IPS-18a (cell line): Measurements from ENCODE around the gene EFNA2.
"Not testable (repeated sequence)": the region's sequence is repeated elsewhere in the genome, so short reads cannot be mapped to it uniquely, and the experiment has no call there.

Source experiments
- H3K27ac ChIP-seq: one replicate; pipeline ENCODE4 v1.5.1; 2013; ENCODE audit warnings: low read length
- H3K27me3 ChIP-seq: one replicate; pipeline ENCODE4 v1.6.1; 2013; ENCODE audit warnings: mild to moderate bottlenecking, low read length; ENCODE audit not compliant: control insufficient read depth, insufficient read depth
- H3K36me3 ChIP-seq: one replicate; pipeline ENCODE4 v1.6.1; 2013; ENCODE audit warnings: low read depth, low read length; ENCODE audit not compliant: control insufficient read depth
- H3K4me1 ChIP-seq: one replicate; pipeline ENCODE4 v1.6.1; 2013; ENCODE audit warnings: low read depth, low read length; ENCODE audit not compliant: control insufficient read depth
- H3K4me3 ChIP-seq: one replicate; pipeline ENCODE4 v1.5.1; 2013; ENCODE audit warnings: low read length
- H3K9ac ChIP-seq: one replicate; pipeline ENCODE4 v1.6.1; 2013; ENCODE audit warnings: mild to moderate bottlenecking, low read length, moderate library complexity
- H3K9me3 ChIP-seq: one replicate; pipeline ENCODE4 v1.6.1; 2013; ENCODE audit warnings: low read depth, low read length; ENCODE audit not compliant: control insufficient read depth

Gene EFNA2

GRCh38 chr19:1327125-1327524 is 41.5 kb downstream of the EFNA2 start:
- H3K4me3 ChIP-seq = no peak overlapping the region
- H3K27ac ChIP-seq = no peak overlapping the region
- peaks cover 9% of the 10 kb centered on the region for H3K27me3 ChIP-seq
- H3K4me1 ChIP-seq = peaks cover 5% of the 10 kb centered on the region
- no peaks in the 10 kb centered on the region for H3K9me3 ChIP-seq
- no peaks in the 10 kb centered on the region for H3K36me3 ChIP-seq
- H3K9ac ChIP-seq = no peak overlapping the region

- H3K9me3 ChIP-seq, H3K4me1 ChIP-seq, H3K4me3 ChIP-seq, H3K27me3 ChIP-seq, H3K36me3 ChIP-seq, H3K9ac ChIP-seq, H3K27ac ChIP-seq: not testable (repeated sequence)
Measured at GRCh38 chr19:1332208-1332607, 46.5 kb downstream of the EFNA2 start.

- H3K27me3 ChIP-seq = no peaks in the 10 kb centered on the region
- H3K9me3 ChIP-seq = no peaks in the 10 kb centered on the region
- H3K9ac ChIP-seq = no peak overlapping the region
- H3K27ac ChIP-seq = no peak overlapping the region
- H3K36me3 ChIP-seq = no peaks in the 10 kb centered on the region
- H3K4me3 ChIP-seq = no peak overlapping the region
- H3K4me1 ChIP-seq = no peaks in the 10 kb centered on the region
Measured at GRCh38 chr19:1336079-1336684, 50.5 kb downstream of the EFNA2 start.

- Histone ChIP-seq H3K36me3 (no peaks in the 10 kb centered on the region), H3K4me1 (no peaks in the 10 kb centered on the region), H3K27me3 (no peaks in the 10 kb centered on the region), H3K9me3 (no peaks in the 10 kb centered on the region), H3K27ac (no peak overlapping the region), H3K9ac (no peak overlapping the region), H3K4me3 (no peak overlapping the region)
Measured at GRCh38 chr19:1340681-1341469, 55.2 kb downstream of the EFNA2 start.

- Histone ChIP-seq H3K9ac (no peak overlapping the region), H3K27me3 (no peaks in the 10 kb centered on the region), H3K9me3 (no peaks in the 10 kb centered on the region), H3K27ac (no peak overlapping the region), H3K4me3 (no peak overlapping the region), H3K4me1 (no peaks in the 10 kb centered on the region), H3K36me3 (no peaks in the 10 kb centered on the region)
Measured at GRCh38 chr19:1343041-1343440, 57.4 kb downstream of the EFNA2 start.

GRCh38 chr19:1349211-1349610 is 63.5 kb downstream of the EFNA2 start:
- H3K27ac ChIP-seq = no peak overlapping the region
- no peaks in the 10 kb centered on the region for H3K9me3 ChIP-seq
- no peak overlapping the region for H3K4me3 ChIP-seq
- no peak overlapping the region for H3K9ac ChIP-seq
- H3K27me3 ChIP-seq = no peaks in the 10 kb centered on the region
- H3K36me3 ChIP-seq = no peaks in the 10 kb centered on the region
- H3K4me1 ChIP-seq = no peaks in the 10 kb centered on the region

GRCh38 chr19:1350867-1351266 is 65.2 kb downstream of the EFNA2 start:
- Histone ChIP-seq H3K27me3 (no peaks in the 10 kb centered on the region), H3K4me1 (peaks cover 4% of the 10 kb centered on the region), H3K9me3 (no peaks in the 10 kb centered on the region), H3K36me3 (no peaks in the 10 kb centered on the region), H3K4me3 (no peak overlapping the region), H3K27ac (no peak overlapping the region), H3K9ac (no peak overlapping the region)
